Loucy (cell line): ENCODE measurements around the gene DLL3.

Source experiments
- EZH2phosphoT487 ChIP-seq: fragments of 200-600 bp; IDR thresholded peaks from 2 replicates; pipeline ENCODE4 v1.6.1; 2018; ENCODE audit warnings: antibody characterized with exemption, mild to moderate bottlenecking, moderate library complexity, borderline replicate concordance
- TF ChIP-seq, protein P1 (sequence below): fragments of 200-600 bp; sonication (generic); conservative IDR thresholded peaks from 2 replicates; pipeline ENCODE4 v1.5.1; 2014; ENCODE audit warnings: mild to moderate bottlenecking, antibody characterized with exemption, low read length

DNA sequence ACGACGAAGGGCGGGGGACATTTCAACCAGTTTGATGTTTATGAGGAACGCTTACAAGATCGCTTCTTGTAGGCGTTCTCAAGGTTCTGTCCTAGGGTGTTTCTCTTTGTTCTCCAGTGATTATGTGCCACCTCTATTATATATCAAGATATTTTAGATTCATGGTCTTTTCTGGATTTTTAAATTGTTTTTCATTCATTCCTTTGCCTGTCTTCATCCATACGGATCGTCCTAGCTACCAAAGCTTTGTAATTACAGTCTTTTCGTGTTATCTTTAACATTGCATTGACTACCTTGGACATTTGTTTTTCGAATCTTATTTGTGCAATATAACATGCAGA, 41.6 kb downstream of the DLL3 start:
- TF ChIP-seq, protein P1, sequence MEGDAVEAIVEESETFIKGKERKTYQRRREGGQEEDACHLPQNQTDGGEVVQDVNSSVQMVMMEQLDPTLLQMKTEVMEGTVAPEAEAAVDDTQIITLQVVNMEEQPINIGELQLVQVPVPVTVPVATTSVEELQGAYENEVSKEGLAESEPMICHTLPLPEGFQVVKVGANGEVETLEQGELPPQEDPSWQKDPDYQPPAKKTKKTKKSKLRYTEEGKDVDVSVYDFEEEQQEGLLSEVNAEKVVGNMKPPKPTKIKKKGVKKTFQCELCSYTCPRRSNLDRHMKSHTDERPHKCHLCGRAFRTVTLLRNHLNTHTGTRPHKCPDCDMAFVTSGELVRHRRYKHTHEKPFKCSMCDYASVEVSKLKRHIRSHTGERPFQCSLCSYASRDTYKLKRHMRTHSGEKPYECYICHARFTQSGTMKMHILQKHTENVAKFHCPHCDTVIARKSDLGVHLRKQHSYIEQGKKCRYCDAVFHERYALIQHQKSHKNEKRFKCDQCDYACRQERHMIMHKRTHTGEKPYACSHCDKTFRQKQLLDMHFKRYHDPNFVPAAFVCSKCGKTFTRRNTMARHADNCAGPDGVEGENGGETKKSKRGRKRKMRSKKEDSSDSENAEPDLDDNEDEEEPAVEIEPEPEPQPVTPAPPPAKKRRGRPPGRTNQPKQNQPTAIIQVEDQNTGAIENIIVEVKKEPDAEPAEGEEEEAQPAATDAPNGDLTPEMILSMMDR = no peak; the same call in 1 of the 2 replicates
- no peak for TF ChIP-seq EZH2phosphoT487
